Caco-2 (cell line): Measurements from ENCODE around the gene ITFG2. TPM values are rescaled to one million over a fixed set of nuclear protein-coding genes. Genes with fewer than 3 reads are reported as not detected.

Experiments used
- BruUV-seq: library from RNA; stranded (reverse); fragments of 400-500 nt; replicated peaks from 2 replicates; lab custom pipeline; 2021; lab: Mats Ljungman, UMichigan
- CTCF ChIA-PET: fragments of 300-600 bp; sonication (Branson Sonifier 250); formaldehyde crosslinking; loops from one replicate; lab custom pipeline; 2022; ENCODE audit warnings: antibody characterized with exemption; lab: Charles Lee
- POLR2A ChIA-PET: fragments of 300-600 bp; sonication (Branson Sonifier 250); formaldehyde crosslinking; loops from one replicate; lab custom pipeline; 2022; ENCODE audit warnings: antibody characterized with exemption; lab: Charles Lee
- DNase-seq, 2 experiments: peaks; one replicate each; pipeline versions ENCODE4 v3.0.0 to v3.0.0-alpha.2; 2020 to 2022
- H3K27me3 ChIP-seq: replicated peaks from 2 replicates; pipeline ENCODE4 v1.6.0; 2011; ENCODE audit warnings: low read length; ENCODE audit not compliant: control insufficient read depth, insufficient read depth
- H3K36me3 ChIP-seq: 2 replicates; pipeline ENCODE4 v1.5.1; 2011; ENCODE audit warnings: low read length; ENCODE audit not compliant: control insufficient read depth, insufficient read depth
- H3K4me1 ChIP-seq: fragments of 250-450 bp; sonication (Bioruptor Pico); 2 replicates; pipeline ENCODE4 v1.5.1; 2020; ENCODE audit warnings: mild to moderate bottlenecking
- H3K4me3 ChIP-seq: 2 replicates; pipeline ENCODE4 v1.5.1; 2011; ENCODE audit warnings: low read depth, mild to moderate bottlenecking, control low read depth, low read length
- H3K9me3 ChIP-seq: fragments of 250-450 bp; sonication (Bioruptor Pico); 2 replicates; pipeline ENCODE4 v1.5.1; 2020; ENCODE audit warnings: mild to moderate bottlenecking, moderate library complexity
- H3K27ac Mint-ChIP-seq: one replicate; pipeline ENCODE4 v1.8.0; 2022; ENCODE audit warnings: mixed read lengths; ENCODE audit not compliant: unreplicated experiment
- H3K27me3 Mint-ChIP-seq: one replicate; pipeline ENCODE4 v1.8.0; 2022; ENCODE audit warnings: mixed read lengths; ENCODE audit not compliant: insufficient read depth, unreplicated experiment
- H3K36me3 Mint-ChIP-seq: one replicate; pipeline ENCODE4 v1.8.0; 2022; ENCODE audit warnings: mild to moderate bottlenecking, mixed read lengths; ENCODE audit not compliant: insufficient read depth, unreplicated experiment
- H3K4me1 Mint-ChIP-seq: one replicate; pipeline ENCODE4 v1.8.0; 2022; ENCODE audit warnings: low read depth, mixed read lengths; ENCODE audit not compliant: unreplicated experiment
- H3K4me3 Mint-ChIP-seq: one replicate; pipeline ENCODE4 v1.8.0; 2022; ENCODE audit warnings: mild to moderate bottlenecking, moderate library complexity, mixed read lengths; ENCODE audit not compliant: unreplicated experiment
- H3K9me3 Mint-ChIP-seq: one replicate; pipeline ENCODE4 v1.8.0; 2022; ENCODE audit warnings: mixed read lengths; ENCODE audit not compliant: unreplicated experiment
- intact Hi-C: fragments of 100-400 bp; cut with micrococcal nuclease; formaldehyde crosslinking; loops from one replicate; pipeline ENCODE4 v1.10.0; 2022; ENCODE audit not compliant: unreplicated experiment
- total RNA-seq: library from RNA; stranded (reverse); gene quantifications from 2 replicates; pipeline ENCODE4 v1.2.3, GENCODE V29; 2022
- TF ChIP-seq, protein P1 (sequence below), 2 experiments: fragments of 200-600 bp in 1 of 2; IDR thresholded peaks; 1 replicate in 1 of 2; 2 replicates in 1 of 2; pipeline versions ENCODE4 v1.5.1 to v1.8.0; 2011 to 2022; ENCODE audit warnings: antibody characterized with exemption in 1 of 2, control low read depth in 1 of 2, inconsistent platforms in 1 of 2, low read depth in 1 of 2, low read length in 1 of 2, mild to moderate bottlenecking in 1 of 2, moderate library complexity in 1 of 2; ENCODE audit not compliant: insufficient read depth in 1 of 2, severe bottlenecking in 1 of 2, unreplicated experiment in 1 of 2

The ITFG2 gene
- total RNA-seq, 1 experiment from 2014 or later, result 52.6 TPM

DNA sequence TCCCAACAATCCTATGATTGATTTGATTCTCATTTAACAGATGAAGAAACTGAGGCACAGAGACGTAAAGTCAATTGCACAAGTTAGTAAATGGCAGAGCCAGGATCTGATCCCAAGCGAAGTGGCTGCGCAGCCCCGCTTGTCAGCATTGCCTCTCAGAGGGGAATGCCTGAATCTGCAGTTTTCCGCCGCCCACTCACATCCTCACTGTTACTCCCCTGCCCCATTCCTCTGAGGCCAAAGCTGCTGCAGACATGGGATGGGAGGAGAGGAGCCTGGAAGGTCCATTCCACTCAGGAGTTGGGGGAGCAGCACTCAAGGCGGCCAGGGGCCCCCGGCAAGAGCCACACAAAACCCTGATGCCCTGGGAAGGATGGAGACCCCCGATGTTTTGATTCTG, 21.3 kb downstream of the ITFG2 start:
- no peaks in the 10 kb centered on the region for H3K9me3 Mint-ChIP-seq
- intact Hi-C loops, result no loop called here
- POLR2A ChIA-PET, result interaction anchor here (0.6 to 1.2 kb wide), 2 partner anchors 20 to 120 kb away, joined by 5 to 13 read pairs; no protein-coding TSS in a partner anchor
- TF ChIP-seq, protein P1, sequence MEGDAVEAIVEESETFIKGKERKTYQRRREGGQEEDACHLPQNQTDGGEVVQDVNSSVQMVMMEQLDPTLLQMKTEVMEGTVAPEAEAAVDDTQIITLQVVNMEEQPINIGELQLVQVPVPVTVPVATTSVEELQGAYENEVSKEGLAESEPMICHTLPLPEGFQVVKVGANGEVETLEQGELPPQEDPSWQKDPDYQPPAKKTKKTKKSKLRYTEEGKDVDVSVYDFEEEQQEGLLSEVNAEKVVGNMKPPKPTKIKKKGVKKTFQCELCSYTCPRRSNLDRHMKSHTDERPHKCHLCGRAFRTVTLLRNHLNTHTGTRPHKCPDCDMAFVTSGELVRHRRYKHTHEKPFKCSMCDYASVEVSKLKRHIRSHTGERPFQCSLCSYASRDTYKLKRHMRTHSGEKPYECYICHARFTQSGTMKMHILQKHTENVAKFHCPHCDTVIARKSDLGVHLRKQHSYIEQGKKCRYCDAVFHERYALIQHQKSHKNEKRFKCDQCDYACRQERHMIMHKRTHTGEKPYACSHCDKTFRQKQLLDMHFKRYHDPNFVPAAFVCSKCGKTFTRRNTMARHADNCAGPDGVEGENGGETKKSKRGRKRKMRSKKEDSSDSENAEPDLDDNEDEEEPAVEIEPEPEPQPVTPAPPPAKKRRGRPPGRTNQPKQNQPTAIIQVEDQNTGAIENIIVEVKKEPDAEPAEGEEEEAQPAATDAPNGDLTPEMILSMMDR (IDR thresholded peaks at IDR 0.05; ENCODE audit: insufficient read depth in 1 of 2, low read depth in 1 of 2, low read length in 1 of 2, severe bottlenecking in 1 of 2, unreplicated experiment in 1 of 2), result no peak
- H3K27ac Mint-ChIP-seq, result no peak overlapping the region
- BruUV-seq, result no TSS peak
- peaks cover 5% of the 10 kb centered on the region for H3K27me3 Mint-ChIP-seq
- Histone ChIP-seq H3K36me3 (no peaks in the 10 kb centered on the region), H3K27me3 (no peaks in the 10 kb centered on the region), H3K4me3 (no peak overlapping the region), H3K4me1 (no peaks in the 10 kb centered on the region), H3K9me3 (no peaks in the 10 kb centered on the region)
- CTCF ChIA-PET, result interaction anchor here (0.8 to 1.7 kb wide), 2 partner anchors 12 to 52 kb away, joined by 3 to 10 read pairs; no protein-coding TSS in a partner anchor
- DNase-seq, result no peak
- no peaks in the 10 kb centered on the region for H3K4me1 Mint-ChIP-seq
- no peak overlapping the region for H3K4me3 Mint-ChIP-seq
- peaks cover 10% of the 10 kb centered on the region for H3K36me3 Mint-ChIP-seq

DNA sequence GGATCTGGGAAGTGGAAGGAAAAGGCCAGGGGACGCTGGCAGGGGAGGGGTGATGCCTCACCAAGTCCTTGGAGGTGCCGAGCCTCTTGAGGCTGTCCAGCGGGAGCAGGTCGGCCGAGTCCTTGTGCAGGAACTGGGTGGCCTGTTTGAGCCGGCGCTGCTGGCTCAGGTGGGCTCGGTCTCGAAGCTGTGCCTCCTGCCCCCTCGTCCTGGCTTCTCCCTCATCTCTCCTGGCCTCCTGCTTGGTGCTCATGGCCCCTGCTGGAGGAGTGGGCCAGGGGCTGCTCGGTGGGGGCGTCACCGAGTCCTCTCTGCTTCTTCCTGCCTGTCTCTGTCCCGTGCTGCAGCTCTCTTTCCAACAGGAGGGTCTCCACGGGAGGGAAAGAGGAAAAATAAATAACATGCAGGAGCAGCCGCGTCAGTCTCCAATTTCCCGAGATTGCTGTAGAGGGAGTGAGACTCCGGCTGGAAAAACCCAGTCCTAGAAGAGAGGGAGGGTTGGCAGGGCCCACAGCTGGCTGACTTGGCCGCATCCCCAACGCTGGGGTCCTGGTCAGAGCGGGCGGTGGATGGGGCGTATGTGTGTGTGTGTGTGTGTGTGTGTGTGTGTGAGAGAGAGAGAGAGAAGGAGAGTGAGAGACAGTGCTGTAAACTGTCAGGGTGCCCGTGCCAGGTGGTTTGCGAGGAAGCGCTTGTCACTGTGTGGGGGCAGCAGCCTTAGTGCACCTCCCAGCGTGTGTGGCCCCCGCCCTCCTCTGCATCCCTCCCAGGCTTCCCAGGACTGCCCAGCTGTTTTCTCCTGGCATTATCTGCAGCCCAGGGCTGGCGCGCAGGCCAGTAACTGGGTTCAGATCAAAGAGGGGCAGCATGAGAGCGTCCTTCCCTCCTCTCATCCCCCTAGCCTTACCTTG, 22.4 kb downstream of the ITFG2 start, which contains the start of gene NRIP2:
Gene NRIP2 (minus strand): TSS at position 455 of the 911 bp plus-strand sequence. CDS start 52 bp downstream, at position 403.
- Histone ChIP-seq H3K36me3 (no peaks in the 10 kb centered on the region), H3K4me1 (no peaks in the 10 kb centered on the region), H3K27me3 (no peaks in the 10 kb centered on the region), H3K9me3 (no peaks in the 10 kb centered on the region; the same call in 1 of the 2 replicates), H3K4me3 (no peak within 1 kb of the TSS)
- no peaks in the 10 kb centered on the region for H3K9me3 Mint-ChIP-seq
- intact Hi-C loops, result no loop called here
- ChIA-PET CTCF (no interaction called here), POLR2A (no interaction called here)
- no peak for DNase-seq
- H3K4me1 Mint-ChIP-seq, result no peaks in the 10 kb centered on the region
- TF ChIP-seq, protein P1 (IDR thresholded peaks at IDR 0.05; ENCODE audit: insufficient read depth in 1 of 2, low read depth in 1 of 2, low read length in 1 of 2, severe bottlenecking in 1 of 2, unreplicated experiment in 1 of 2), result no peak
- H3K36me3 Mint-ChIP-seq, result peaks cover 10% of the 10 kb centered on the region
- no TSS peak for BruUV-seq
- peaks cover 5% of the 10 kb centered on the region for H3K27me3 Mint-ChIP-seq
- no peak within 1 kb of the TSS for H3K4me3 Mint-ChIP-seq
- no peak within 1 kb of the TSS for H3K27ac Mint-ChIP-seq

DNA sequence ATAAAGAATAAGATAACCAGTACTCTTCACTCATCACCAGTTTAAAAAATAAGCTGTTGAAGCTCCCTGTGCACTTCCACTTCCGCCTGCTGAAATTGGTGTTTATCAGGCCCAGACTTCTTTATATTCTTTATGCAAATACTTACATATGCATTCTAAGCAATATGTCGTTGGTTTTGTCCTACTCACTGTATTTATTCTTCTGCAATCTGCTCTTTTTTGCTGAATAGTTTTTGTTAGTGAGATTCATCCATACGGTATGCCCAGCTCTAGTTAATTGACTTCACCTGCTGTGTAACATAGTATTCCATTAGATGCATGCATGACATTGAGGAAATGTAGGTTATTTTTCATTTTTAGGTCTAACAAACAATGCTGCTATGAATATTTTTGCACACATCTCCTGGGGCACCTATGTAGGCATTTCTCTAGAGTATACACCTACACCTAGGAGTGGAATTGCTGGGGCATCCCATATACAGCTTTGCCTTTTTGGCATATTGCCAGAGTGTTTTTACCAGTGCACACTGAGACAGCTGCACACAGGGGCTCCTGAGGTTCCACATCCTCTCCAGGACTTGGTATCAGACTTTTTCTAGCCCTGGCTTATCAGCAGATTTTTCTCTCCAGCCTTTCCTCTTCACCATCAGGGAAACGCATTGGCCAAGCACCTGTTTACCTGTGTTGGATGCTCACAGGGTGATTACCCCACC, 23.4 kb downstream of the ITFG2 start:
- DNase-seq, result no peak
- TF ChIP-seq, protein P1 (IDR thresholded peaks at IDR 0.05; ENCODE audit: insufficient read depth in 1 of 2, low read depth in 1 of 2, low read length in 1 of 2, severe bottlenecking in 1 of 2, unreplicated experiment in 1 of 2), result no peak
- H3K9me3 ChIP-seq, result no peaks in the 10 kb centered on the region; the same call in 1 of the 2 replicates
- CTCF ChIA-PET, result interaction anchor here (1.1 kb wide), 1 partner anchor 198 kb away, joined by 3 read pairs; no protein-coding TSS in a partner anchor
- H3K9me3 Mint-ChIP-seq, result no peaks in the 10 kb centered on the region
- POLR2A ChIA-PET, result no interaction called here
- H3K4me1 Mint-ChIP-seq, result no peaks in the 10 kb centered on the region
- no peak overlapping the region for H3K4me3 ChIP-seq
- no peaks in the 10 kb centered on the region for H3K36me3 ChIP-seq
- H3K4me1 ChIP-seq, result no peaks in the 10 kb centered on the region
- H3K36me3 Mint-ChIP-seq, result peaks cover 5% of the 10 kb centered on the region
- H3K27me3 Mint-ChIP-seq, result peaks cover 5% of the 10 kb centered on the region
- BruUV-seq, result no TSS peak
- H3K27me3 ChIP-seq, result no peaks in the 10 kb centered on the region
- intact Hi-C loops, result no loop called here
- no peak overlapping the region for H3K27ac Mint-ChIP-seq
- no peak overlapping the region for H3K4me3 Mint-ChIP-seq
